Fibroblast of lung (primary cell): ENCODE measurements around the gene STXBP6. TPM values are rescaled to one million over a fixed set of nuclear protein-coding genes. Genes with fewer than 3 reads are reported as not detected.
A peak's percentile ranks its signal among the peaks of the same experiment; 100 is the strongest.

ENCODE experiments used
- DNase-seq, 2 donors: peaks; one replicate each; pipeline versions ENCODE4 v3.0.0 to v3.0.0-alpha.2; 2010; ENCODE audit warnings: low read depth in 2 of 2
- H2AFZ ChIP-seq: 2 replicates; pipeline ENCODE4 v1.5.1; 2012; ENCODE audit warnings: low read length, control low read depth, inconsistent platforms
- H3K27ac ChIP-seq: 2 replicates; pipeline ENCODE4 v1.5.1; 2011; ENCODE audit warnings: low read length, control low read depth; ENCODE audit not compliant: insufficient read depth
- H3K27me3 ChIP-seq: 2 replicates; pipeline ENCODE4 v1.5.1; 2011; ENCODE audit warnings: mild to moderate bottlenecking, low read length; ENCODE audit not compliant: control insufficient read depth, insufficient read depth
- H3K36me3 ChIP-seq: 2 replicates; pipeline ENCODE4 v1.5.1; 2011; ENCODE audit warnings: low read length; ENCODE audit not compliant: control insufficient read depth, insufficient read depth
- H3K4me1 ChIP-seq: 2 replicates; pipeline ENCODE4 v1.5.1; 2011; ENCODE audit warnings: low read length; ENCODE audit not compliant: control insufficient read depth, insufficient read depth; ENCODE audit errors: extremely low read depth
- H3K4me2 ChIP-seq: 2 replicates; pipeline ENCODE4 v1.5.1; 2011; ENCODE audit warnings: low read length, control low read depth; ENCODE audit not compliant: insufficient read depth; ENCODE audit errors: extremely low read depth
- H3K4me3 ChIP-seq, 4 experiments: fragments of 200-600 bp in 1 of 4; sonication (generic) in 1 of 4; replicated peaks in 1 of 4; 2 replicates each; pipeline ENCODE4 v1.5.1; 2011 to 2016; ENCODE audit warnings: low read length in 4 of 4, low read depth in 3 of 4, mild to moderate bottlenecking in 3 of 4, control low read depth in 2 of 4, inconsistent platforms in 1 of 4, mixed read lengths in 1 of 4; ENCODE audit not compliant: insufficient read depth in 1 of 4; ENCODE audit errors: control extremely low read depth in 1 of 4
- H3K79me2 ChIP-seq: 2 replicates; pipeline ENCODE4 v1.5.1; 2012; ENCODE audit warnings: mild to moderate bottlenecking, low read length, inconsistent platforms; ENCODE audit not compliant: control insufficient read depth, insufficient read depth
- H3K9ac ChIP-seq: 2 replicates; pipeline ENCODE4 v1.5.1; 2011; ENCODE audit warnings: mild to moderate bottlenecking, low read length, control low read depth; ENCODE audit not compliant: insufficient read depth
- H3K9me3 ChIP-seq: 2 replicates; pipeline ENCODE4 v1.5.1; 2012; ENCODE audit warnings: low read depth, low read length; ENCODE audit not compliant: control insufficient read depth, insufficient read depth
- H4K20me1 ChIP-seq: 2 replicates; pipeline ENCODE4 v1.5.1; 2011; ENCODE audit warnings: low read length; ENCODE audit not compliant: control insufficient read depth, insufficient read depth; ENCODE audit errors: extremely low read depth
- EZH2 ChIP-seq: IDR thresholded peaks from 2 replicates; pipeline ENCODE4 v1.5.1; 2012; ENCODE audit warnings: low read length, control low read depth, mild to moderate bottlenecking; ENCODE audit errors: missing control alignments
- polyA plus RNA-seq, 2 donors: library from polyadenylated mRNA; depleted of rRNA in 1 of 2; stranded (reverse) in 1 of 2; unstranded in 1 of 2; fragments of >200 nt; gene quantifications; 2 replicates each; pipeline ENCODE4 v1.2.1, GENCODE V29; 2011 to 2012; ENCODE audit warnings: missing spikeins in 1 of 2
- total RNA-seq: library from RNA; depleted of rRNA; stranded (reverse); fragments of >200 nt; gene quantifications from 2 replicates; pipeline ENCODE4 v1.2.1, GENCODE V29; 2014
- TF ChIP-seq, protein P1 (sequence below), 2 donors: IDR thresholded peaks in 1 of 2; conservative IDR thresholded peaks in 1 of 2; 1 replicate in 1 of 2; 2 replicates in 1 of 2; pipeline ENCODE4 v1.5.1; 2011 to 2012; ENCODE audit warnings: low read length in 2 of 2, control low read depth in 1 of 2, inconsistent platforms in 1 of 2, low read depth in 1 of 2, mild to moderate bottlenecking in 1 of 2

STXBP6 gene
- total and polyA plus RNA-seq, 2 donors (not counting 1 experiment from before 2014, with no cell fraction given), result 4.5 to 17.8 TPM

DNA sequence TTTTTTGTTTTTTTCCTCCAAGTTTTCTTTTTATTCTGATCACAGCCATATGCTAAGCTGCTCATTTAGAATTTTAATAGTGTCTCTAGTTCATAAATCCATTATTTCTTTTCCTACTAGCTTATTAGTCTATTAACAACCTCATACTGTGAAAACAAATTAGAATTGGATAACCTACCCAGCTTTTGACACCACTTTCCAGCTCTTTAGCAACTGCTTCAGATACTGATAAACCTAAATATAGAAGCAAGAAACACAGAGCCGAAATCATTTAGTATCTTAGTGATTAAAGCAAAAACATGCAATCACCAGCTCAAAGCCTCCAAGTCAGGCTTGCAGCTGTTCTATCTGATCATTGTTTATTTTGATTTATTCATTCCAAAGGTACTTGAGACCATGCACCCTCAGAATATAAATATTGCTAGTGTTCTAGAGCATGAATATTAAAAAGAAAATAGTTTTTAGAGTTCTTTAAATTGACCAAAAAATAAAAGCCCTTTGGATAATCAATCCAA is 121.5 kb downstream of the STXBP6 start:
- H3K9me3 ChIP-seq, result no peaks in the 10 kb centered on the region
- H4K20me1 ChIP-seq, result no peaks in the 10 kb centered on the region
- H3K79me2 ChIP-seq, result no peaks in the 10 kb centered on the region
- H3K36me3 ChIP-seq, result no peaks in the 10 kb centered on the region
- TF ChIP-seq, protein P1, sequence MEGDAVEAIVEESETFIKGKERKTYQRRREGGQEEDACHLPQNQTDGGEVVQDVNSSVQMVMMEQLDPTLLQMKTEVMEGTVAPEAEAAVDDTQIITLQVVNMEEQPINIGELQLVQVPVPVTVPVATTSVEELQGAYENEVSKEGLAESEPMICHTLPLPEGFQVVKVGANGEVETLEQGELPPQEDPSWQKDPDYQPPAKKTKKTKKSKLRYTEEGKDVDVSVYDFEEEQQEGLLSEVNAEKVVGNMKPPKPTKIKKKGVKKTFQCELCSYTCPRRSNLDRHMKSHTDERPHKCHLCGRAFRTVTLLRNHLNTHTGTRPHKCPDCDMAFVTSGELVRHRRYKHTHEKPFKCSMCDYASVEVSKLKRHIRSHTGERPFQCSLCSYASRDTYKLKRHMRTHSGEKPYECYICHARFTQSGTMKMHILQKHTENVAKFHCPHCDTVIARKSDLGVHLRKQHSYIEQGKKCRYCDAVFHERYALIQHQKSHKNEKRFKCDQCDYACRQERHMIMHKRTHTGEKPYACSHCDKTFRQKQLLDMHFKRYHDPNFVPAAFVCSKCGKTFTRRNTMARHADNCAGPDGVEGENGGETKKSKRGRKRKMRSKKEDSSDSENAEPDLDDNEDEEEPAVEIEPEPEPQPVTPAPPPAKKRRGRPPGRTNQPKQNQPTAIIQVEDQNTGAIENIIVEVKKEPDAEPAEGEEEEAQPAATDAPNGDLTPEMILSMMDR (conservative IDR thresholded peaks at IDR 0.05 in 1 of 2, IDR thresholded peaks at IDR 0.05 in 1 of 2; ENCODE audit: low read depth in 1 of 2, low read length in 2 of 2), result no peak
- no peak for TF ChIP-seq EZH2
- H3K4me2 ChIP-seq, result no peak overlapping the region
- H3K4me1 ChIP-seq, result no peaks in the 10 kb centered on the region
- H2AFZ ChIP-seq, result no peak overlapping the region
- no peak overlapping the region for H3K27ac ChIP-seq
- H3K9ac ChIP-seq, result no peak overlapping the region
- H3K27me3 ChIP-seq, result no peaks in the 10 kb centered on the region
- peak; percentile 12 to 42 for DNase-seq
- H3K4me3 ChIP-seq, result no peak overlapping the region

GRCh38 chr14:24927809-24928208 is 122.1 kb downstream of the STXBP6 start:
- no peak for DNase-seq
- Histone ChIP-seq H2AFZ (no peak overlapping the region), H4K20me1 (no peaks in the 10 kb centered on the region), H3K4me1 (no peaks in the 10 kb centered on the region), H3K27ac (no peak overlapping the region), H3K9ac (no peak overlapping the region), H3K9me3 (no peaks in the 10 kb centered on the region), H3K4me3 (no peak overlapping the region), H3K27me3 (no peaks in the 10 kb centered on the region), H3K79me2 (no peaks in the 10 kb centered on the region), H3K36me3 (no peaks in the 10 kb centered on the region), H3K4me2 (no peak overlapping the region)
- TF ChIP-seq, protein P1 (conservative IDR thresholded peaks at IDR 0.05 in 1 of 2, IDR thresholded peaks at IDR 0.05 in 1 of 2; ENCODE audit: low read depth in 1 of 2, low read length in 2 of 2), result no peak

- Histone ChIP-seq H3K9ac (no peak overlapping the region), H3K9me3 (no peaks in the 10 kb centered on the region), H3K79me2 (no peaks in the 10 kb centered on the region), H3K4me2 (no peak overlapping the region), H4K20me1 (no peaks in the 10 kb centered on the region), H3K4me3 (no peak overlapping the region), H2AFZ (no peak overlapping the region), H3K36me3 (no peaks in the 10 kb centered on the region), H3K4me1 (no peaks in the 10 kb centered on the region), H3K27ac (no peak overlapping the region), H3K27me3 (no peaks in the 10 kb centered on the region)
- DNase-seq, result no peak
- no peak for TF ChIP-seq EZH2
- TF ChIP-seq, protein P1 (conservative IDR thresholded peaks at IDR 0.05 in 1 of 2, IDR thresholded peaks at IDR 0.05 in 1 of 2; ENCODE audit: low read depth in 1 of 2, low read length in 2 of 2), result no peak
Measured at GRCh38 chr14:24925771-24926374, 124.1 kb downstream of the STXBP6 start.
